ENCODE results near the gene RET. TPM values are rescaled to one million over a fixed set of nuclear protein-coding genes. Genes with fewer than 3 reads are reported as not detected.
A peak's percentile ranks its signal among the peaks of the same experiment; 100 is the strongest.

The RET gene
- polyA plus RNA-seq, 3 donors, result 0.08 to 0.39 (median 0.14) TPM

DNA sequence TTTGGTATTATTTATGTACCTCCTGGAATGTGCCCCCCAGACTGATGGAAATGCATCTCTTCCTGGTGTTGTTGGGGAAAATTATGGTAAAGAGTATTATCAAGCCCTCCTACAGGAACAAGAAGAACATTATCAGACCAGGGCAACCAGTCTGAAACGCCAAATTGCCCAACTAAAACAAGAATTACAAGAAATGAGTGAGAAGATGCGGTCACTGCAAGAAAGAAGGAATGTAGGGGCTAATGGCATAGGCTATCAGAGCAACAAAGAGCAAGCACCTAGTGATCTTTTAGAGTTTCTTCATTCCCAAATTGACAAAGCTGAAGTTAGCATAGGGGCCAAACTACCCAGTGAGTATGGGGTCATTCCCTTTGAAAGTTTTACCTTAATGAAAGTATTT, 78.4 kb downstream of the RET start:
- H3K4me3 ChIP-seq (replicated peaks in 1 of 3; ENCODE audit: low read depth in 2 of 3, low read length in 3 of 3), result no peak overlapping the region
- H3K9me3 ChIP-seq (replicated peaks in 1 of 2; ENCODE audit: control insufficient read depth in 1 of 2, insufficient read depth in 1 of 2, low read length in 2 of 2), result no peaks in the 10 kb centered on the region
- peaks cover 100% of the 10 kb centered on the region for H3K79me2 ChIP-seq (ENCODE audit: insufficient read depth, low read length)
- H4K20me1 ChIP-seq (ENCODE audit: insufficient read depth, low read length), result peaks cover 100% of the 10 kb centered on the region
- Mint-ChIP-seq H3K36me3 (peaks cover 30 to 31% of the 10 kb centered on the region in 2 donors), H3K4me3 (no peak overlapping the region), H3K4me1 (peaks cover 63% of the 10 kb centered on the region), H3K27me3 (ENCODE audit: low read depth in 3 of 3) (peaks cover 0 to 3% (median 0%) of the 10 kb centered on the region in 3 donors), H3K27ac (peak overlapping the region in 4 of 7 donors; percentile 53 to 65 (median 54)), H3K9me3 (no peaks in the 10 kb centered on the region)
- no peak overlapping the region for H3K9ac ChIP-seq (ENCODE audit: insufficient read depth, low read length, poor library complexity, severe bottlenecking)
- H2AFZ ChIP-seq (ENCODE audit: insufficient read depth, low read depth, low read length, poor library complexity, severe bottlenecking), result no peak overlapping the region
- peak overlapping the region in 1 of 2 donors; percentile 1 for H3K27ac ChIP-seq (ENCODE audit: low read depth in 1 of 2, low read length in 2 of 2)
- TF ChIP-seq, protein P1, sequence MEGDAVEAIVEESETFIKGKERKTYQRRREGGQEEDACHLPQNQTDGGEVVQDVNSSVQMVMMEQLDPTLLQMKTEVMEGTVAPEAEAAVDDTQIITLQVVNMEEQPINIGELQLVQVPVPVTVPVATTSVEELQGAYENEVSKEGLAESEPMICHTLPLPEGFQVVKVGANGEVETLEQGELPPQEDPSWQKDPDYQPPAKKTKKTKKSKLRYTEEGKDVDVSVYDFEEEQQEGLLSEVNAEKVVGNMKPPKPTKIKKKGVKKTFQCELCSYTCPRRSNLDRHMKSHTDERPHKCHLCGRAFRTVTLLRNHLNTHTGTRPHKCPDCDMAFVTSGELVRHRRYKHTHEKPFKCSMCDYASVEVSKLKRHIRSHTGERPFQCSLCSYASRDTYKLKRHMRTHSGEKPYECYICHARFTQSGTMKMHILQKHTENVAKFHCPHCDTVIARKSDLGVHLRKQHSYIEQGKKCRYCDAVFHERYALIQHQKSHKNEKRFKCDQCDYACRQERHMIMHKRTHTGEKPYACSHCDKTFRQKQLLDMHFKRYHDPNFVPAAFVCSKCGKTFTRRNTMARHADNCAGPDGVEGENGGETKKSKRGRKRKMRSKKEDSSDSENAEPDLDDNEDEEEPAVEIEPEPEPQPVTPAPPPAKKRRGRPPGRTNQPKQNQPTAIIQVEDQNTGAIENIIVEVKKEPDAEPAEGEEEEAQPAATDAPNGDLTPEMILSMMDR (IDR thresholded peaks at IDR 0.05), result no peak
- H3K36me3 ChIP-seq (replicated peaks in 1 of 2; ENCODE audit: control insufficient read depth in 1 of 2, insufficient read depth in 2 of 2, low read length in 2 of 2), result peaks cover 5 to 24% of the 10 kb centered on the region in 2 donors
- intact Hi-C loops (cut with micrococcal nuclease), result no loop called here
- no CpG with 5 or more reads among the region's 2 CpGs for WGBS (ENCODE audit: insufficient coverage)
- no peak overlapping the region for H3K4me2 ChIP-seq (replicated peaks; ENCODE audit: extremely low read depth, low read length, poor library complexity, severe bottlenecking)
- H3K4me1 ChIP-seq (ENCODE audit: control insufficient read depth in 1 of 2, insufficient read depth in 2 of 2, low read length in 2 of 2), result peaks cover 25 to 63% of the 10 kb centered on the region in 2 donors
- DNase-seq, result no peak
- H3K27me3 ChIP-seq (ENCODE audit: control insufficient read depth in 2 of 2, insufficient read depth in 2 of 2, low read length in 2 of 2), result no peaks in the 10 kb centered on the region

DNA sequence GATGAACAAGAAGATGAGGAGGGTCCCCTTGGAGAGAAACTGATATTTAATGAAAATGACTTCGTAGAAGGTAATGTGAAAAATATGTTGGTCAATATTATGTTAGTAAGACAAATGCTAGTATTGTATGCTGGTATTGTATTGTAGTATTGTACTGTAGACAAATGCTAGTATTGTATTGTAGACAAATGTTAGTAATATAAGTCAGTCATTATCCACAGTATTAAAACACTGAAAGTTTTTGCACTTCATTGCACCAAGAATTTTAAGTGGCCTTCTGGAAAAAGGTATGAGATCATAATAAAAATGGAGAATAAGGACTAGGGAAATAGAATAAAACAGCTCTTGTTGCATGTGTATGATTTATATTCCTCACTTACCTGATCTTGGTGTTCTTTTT, 78.9 kb downstream of the RET start:
- Histone ChIP-seq H3K4me3 (replicated peaks in 1 of 3; ENCODE audit: low read depth in 2 of 3, low read length in 3 of 3) (no peak overlapping the region), H3K36me3 (replicated peaks in 1 of 2; ENCODE audit: control insufficient read depth in 1 of 2, insufficient read depth in 2 of 2, low read length in 2 of 2) (peaks cover 5 to 24% of the 10 kb centered on the region in 2 donors), H3K27ac (ENCODE audit: low read depth in 1 of 2, low read length in 2 of 2) (peak overlapping the region in 1 of 2 donors; percentile 1), H2AFZ (ENCODE audit: insufficient read depth, low read depth, low read length, poor library complexity, severe bottlenecking) (no peak overlapping the region), H3K9ac (ENCODE audit: insufficient read depth, low read length, poor library complexity, severe bottlenecking) (no peak overlapping the region), H4K20me1 (ENCODE audit: insufficient read depth, low read length) (peaks cover 99% of the 10 kb centered on the region), H3K9me3 (replicated peaks in 1 of 2; ENCODE audit: control insufficient read depth in 1 of 2, insufficient read depth in 1 of 2, low read length in 2 of 2) (no peaks in the 10 kb centered on the region), H3K4me2 (replicated peaks; ENCODE audit: extremely low read depth, low read length, poor library complexity, severe bottlenecking) (no peak overlapping the region), H3K4me1 (ENCODE audit: control insufficient read depth in 1 of 2, insufficient read depth in 2 of 2, low read length in 2 of 2) (peaks cover 30 to 63% of the 10 kb centered on the region in 2 donors), H3K27me3 (ENCODE audit: control insufficient read depth in 2 of 2, insufficient read depth in 2 of 2, low read length in 2 of 2) (no peaks in the 10 kb centered on the region), H3K79me2 (ENCODE audit: insufficient read depth, low read length) (peaks cover 100% of the 10 kb centered on the region)
- no peak for DNase-seq
- H3K4me3 Mint-ChIP-seq, result no peak overlapping the region
- peaks cover 30 to 32% of the 10 kb centered on the region in 2 donors for H3K36me3 Mint-ChIP-seq
- no peaks in the 10 kb centered on the region for H3K9me3 Mint-ChIP-seq
- WGBS (ENCODE audit: insufficient coverage), result no CpG with 5 or more reads among the region's 1 CpG
- peak overlapping the region in 4 of 7 donors; percentile 12 to 65 (median 36) for H3K27ac Mint-ChIP-seq
- H3K4me1 Mint-ChIP-seq, result peaks cover 62% of the 10 kb centered on the region
- intact Hi-C loops (cut with micrococcal nuclease), result no loop called here
- TF ChIP-seq, protein P1 (IDR thresholded peaks at IDR 0.05), result no peak
- H3K27me3 Mint-ChIP-seq (ENCODE audit: low read depth in 3 of 3), result peaks cover 0 to 3% (median 0%) of the 10 kb centered on the region in 3 donors

Data from CD14-positive monocyte (primary cell).